GM21367 (cell line): ENCODE measurements around the gene IFT88.

Experiments used
- ATAC-seq: cut with Tn5 transposase; IDR thresholded peaks from one replicate; pipeline ENCODE4 v1.9.1; 2021; ENCODE audit not compliant: unreplicated experiment

IFT88 gene

DNA sequence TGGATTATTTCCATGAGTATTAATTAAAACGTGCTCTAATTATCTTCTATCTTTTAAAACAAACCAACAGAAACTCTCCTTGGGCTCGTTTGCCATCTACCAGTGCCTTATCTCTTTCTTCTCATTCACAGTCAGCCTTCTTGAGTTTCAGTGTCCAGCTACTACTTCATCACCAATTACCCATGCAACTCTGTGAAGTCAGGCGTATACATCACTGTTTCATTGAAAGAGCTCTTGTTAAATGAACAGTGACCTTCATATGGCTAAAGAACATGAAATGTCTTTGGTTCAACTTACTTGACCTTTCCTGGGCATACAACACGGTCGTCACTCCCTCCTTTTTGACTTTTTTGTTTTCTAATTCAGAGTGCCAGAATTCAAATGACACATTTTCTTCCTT, 5.2 kb upstream of the IFT88 start:
- no peak for ATAC-seq

DNA sequence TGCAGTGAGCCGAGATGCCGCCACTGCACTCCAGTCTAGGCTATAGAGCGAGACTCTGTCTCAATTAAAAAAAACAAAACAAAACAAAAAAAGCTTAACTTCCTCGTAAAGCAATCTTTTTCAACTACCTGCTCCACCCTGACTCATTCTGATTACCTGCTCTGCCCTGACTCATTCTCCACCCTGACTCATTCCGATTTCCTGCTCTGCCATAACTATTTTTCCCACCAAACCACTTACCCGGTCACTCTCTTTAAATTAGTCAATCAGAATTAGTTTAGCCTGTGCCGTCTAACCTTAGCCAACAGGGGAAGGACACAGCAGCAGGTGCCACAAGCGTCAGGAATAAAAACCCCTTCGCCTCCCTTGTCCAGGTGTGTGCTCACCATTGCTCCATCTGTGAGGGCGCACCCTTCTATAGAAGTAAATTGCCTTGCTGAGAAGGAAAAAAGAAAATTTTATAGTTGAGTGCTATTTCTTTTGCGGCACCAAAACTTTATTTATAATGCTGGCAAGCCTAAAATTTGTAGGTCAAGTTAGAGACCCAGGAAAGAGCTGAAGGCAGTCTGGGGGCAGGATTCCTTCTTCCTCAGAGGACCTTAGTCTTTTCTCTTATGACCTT, 1.7 kb upstream of the IFT88 start:
- no peak for ATAC-seq

DNA sequence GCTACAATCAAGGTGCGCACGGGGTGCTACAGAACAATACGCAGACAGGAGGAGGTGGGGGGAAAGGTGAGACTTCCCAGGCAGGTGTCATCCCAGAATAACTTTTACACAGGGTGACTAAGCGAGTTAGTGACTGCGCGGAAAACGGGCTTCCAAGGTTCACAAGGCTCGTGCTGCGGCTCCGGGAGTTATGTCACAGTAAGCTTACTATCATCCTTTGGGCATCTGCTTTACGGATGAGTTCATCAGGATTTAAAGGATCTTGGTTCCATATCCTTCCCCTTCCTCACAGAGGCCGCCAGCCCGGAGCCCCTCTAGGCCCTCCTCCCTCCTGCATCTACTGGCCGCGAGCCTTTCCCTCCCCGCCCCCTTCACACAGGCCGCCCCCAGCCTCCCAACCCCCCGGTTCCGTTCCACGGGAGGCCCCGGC, 474 bp upstream of the IFT88 start:
- ATAC-seq, result peak; percentile 33

DNA sequence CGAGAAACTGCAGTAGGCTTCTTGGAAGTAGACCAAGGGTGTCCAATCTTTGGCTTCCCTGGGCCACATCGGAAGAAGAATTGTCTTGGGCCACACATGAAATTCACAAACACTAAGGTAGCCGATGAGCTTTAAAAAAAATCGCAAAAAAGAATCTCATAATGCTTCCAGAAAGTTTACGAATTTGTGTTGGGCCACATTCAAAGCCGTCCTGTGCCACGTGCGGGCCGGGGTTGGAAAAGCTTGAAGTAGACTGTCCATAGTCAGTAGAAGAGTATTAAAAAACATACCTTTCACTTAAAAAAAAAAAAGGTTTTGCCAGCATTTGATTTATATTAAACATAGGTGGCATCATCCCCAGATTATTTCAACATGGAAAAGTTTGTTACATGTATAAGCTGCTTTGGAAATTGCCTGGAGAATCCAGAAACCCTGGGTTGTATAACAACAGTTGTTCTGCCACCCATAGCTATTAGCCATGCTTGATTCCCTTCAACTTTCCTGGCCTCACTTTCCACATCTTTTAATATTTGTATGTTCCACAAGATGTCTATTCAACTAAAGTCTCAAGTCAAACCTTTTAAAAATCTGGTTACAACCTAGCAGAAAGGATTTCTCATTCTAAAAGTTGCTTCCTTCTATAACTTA, 1.0 kb downstream of the IFT88 start:
- ATAC-seq, result no peak

DNA sequence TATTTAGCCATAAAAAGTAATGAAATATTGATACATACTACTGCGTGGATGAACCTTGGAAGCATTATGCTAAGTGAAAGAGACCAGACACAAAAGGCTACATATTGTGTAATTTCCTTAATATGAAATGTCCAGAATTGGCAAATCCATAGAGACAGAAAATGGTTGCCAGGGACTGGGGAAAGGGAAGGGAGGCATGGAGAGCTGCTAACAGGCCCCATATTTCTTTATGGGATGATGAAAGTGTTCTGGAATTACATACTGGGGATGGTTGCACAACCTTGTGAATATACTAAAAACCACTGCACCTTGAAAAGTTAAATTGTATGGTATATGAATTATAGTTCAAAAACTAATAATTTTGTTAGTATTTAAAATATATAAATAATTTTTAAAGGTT, 3.6 kb downstream of the IFT88 start:
- no peak for ATAC-seq

DNA sequence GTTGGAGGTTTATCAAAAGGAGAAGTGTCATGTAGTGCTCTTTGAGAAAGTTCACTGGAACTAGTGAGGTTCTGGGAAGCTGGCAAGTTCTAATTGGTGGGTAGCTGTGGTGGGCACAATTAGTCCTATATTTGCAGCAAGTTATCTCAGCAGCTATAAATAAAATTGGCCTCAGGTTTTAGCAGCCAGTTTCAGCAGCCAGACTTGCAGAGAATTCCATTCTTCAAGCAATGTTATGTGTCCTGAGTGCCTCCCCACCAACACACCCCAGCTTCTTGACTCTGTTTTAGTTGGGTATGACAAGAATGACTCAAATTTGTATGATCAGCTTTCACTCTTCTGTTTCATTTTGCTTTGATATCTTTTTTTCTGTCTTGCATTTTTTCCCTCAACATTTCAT, 4.7 kb downstream of the IFT88 start:
- no peak for ATAC-seq

DNA sequence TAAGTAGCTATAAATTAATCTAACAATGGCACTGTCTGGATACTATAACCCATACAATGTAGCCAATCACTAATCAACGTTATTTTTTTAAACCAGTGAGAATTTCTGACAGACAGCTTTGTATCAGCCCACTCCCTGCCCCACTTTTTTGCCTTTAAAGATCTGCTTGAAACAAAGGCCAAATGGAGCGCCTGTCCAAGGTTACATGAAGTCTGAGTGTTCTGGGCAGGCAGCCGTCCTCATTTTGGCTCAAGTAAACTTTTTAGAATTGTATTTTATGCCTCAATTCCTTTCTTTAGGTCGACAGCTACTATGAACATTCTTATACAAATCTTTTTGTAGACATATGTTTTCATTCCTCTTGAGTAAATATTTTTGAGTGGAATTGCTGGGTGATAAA, 6.2 kb downstream of the IFT88 start:
- ATAC-seq, result no peak

DNA sequence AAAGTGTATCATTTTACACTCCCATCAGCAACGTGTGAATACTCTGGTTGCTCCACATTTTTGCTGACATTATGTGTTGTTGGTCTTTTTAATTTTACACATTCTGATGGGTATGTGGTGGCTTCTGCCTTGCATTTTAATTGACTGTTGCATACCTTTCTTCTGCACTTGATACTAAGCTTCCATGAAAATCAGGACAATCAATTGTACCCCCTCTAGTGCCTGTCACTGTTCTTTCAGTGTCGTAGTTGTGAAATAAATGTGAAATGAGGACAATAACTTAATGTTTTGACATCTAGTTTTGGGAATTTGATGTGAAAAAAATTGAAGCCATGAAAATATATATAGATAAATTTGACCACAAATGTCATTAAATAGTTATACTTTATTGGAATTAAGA, 6.7 kb downstream of the IFT88 start:
- no peak for ATAC-seq

DNA sequence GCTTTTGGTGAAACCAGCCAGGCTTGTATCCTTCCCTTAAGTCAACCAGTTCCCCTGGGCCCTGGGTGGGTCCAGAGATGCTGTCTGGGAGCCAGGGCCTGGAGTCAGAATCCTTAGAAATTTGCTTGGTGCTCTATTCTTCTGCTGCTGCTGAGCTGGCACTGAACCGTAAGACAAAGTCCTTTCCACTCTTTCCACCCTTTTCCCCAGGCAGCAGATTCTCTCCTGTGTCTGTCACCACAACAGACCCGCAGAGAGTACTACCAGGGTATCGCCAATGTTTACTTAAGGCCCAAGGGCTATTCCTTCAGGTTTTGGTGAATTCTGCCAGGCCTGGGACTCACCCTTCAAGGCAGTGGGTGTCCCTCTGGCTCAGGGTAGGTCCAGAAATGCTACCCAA, 12.2 kb downstream of the IFT88 start:
- no peak for ATAC-seq

DNA sequence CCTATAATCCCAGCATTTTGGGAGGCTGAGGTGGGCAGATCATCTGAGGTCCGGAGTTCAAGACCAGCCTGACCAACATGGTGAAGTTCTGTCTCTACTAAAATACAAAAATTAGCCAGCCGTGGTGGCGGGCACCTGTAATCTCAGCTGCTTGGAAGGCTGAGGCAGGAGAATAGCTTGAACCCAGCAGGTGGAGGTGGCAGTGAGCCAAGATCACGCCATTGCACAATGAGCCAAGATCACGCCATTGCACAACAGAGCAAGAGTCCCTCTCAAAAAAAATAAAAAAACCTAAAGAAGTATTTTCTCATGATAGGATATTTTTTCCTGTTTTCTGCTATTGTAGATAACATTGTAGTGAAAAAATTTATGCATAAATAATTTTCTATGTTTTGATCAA, 13.3 kb downstream of the IFT88 start:
- no peak for ATAC-seq

DNA sequence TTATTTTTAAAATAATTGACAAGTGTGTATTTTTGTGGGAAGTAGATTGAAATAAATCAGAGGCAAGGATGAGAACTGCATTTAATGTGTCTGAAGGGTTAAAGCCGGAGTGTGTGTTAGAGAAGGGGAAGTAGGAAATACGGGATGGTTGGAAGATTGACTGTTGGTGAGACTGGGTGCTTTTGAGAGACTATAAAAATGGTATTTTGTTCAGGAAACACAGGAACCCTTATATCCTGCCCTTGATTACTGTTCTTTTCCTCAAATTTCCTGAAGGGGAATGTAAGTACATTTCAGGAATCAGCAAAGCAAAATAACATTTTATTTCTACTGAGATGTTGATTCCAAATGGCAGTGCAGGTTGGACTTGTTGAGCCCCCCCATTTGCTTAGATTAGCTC, 15.1 kb downstream of the IFT88 start:
- no peak for ATAC-seq

DNA sequence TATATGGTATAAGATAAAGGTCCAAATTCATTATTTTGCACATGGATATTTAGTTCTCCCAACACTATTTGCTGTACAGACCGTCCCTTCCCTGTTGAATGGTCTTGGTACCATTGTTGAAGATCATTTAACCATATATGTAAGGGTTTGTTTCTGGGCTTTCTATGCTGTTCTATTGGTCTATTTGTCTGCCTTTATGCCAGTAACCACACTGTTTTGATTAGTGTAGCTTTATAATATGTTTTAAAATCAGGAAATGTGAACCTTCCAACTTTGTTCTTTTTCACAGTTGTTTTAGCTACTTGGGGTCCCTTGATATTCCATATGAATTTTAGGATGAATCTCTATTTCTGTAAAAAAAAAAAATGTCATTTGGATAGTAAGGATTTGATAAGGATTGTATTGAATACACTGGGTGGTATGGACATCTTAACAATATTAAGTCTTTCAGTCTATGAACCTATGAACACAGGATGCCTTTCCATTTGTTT, 16.9 kb downstream of the IFT88 start:
- no peak for ATAC-seq

DNA sequence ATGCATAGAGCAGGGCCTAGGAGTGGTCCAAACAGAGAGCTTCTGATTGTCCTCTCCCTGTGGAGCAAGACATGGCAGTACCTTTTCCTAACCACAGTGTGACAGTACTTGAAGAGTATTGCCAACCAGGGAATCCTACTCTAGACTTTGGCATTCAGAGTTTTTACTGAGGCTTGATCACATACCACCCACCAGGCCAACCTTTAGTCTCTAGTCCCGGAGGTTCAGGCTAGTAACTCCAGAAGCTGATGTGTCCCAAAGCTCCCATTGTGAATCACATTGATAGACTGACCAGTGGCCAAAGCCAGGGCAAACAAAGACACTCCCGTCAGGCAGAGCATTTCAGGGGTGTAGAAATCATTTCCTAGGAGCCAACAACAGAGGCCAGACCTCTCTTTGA, 18.4 kb downstream of the IFT88 start:
- no peak for ATAC-seq

DNA sequence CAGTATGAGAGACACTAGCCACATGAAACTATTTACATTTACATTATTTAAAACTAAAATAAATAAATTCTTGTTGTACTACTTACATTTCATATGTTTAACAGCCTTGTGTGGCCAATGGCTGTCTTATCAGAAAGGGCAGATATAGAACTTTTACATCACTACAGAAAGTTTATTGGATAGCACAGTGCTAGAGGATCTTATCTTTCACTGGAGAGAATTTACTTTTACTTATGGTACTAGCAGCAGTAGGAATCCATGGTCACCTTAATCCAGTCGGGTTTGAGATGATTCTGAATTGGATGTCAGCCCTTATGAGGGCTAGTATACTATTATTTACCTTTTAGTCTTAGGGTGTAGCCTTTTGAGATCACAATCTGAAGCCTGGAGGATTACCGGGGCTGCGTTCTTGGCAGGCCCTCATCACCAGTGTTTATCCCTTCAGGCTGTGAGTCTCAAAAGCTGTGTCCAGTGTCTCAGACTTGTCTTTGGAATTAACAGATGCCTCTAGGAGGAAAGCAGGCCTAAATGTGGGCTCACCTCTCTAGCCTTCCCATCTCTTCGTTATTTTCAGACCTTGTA, 21.7 kb downstream of the IFT88 start:
- ATAC-seq, result no peak

DNA sequence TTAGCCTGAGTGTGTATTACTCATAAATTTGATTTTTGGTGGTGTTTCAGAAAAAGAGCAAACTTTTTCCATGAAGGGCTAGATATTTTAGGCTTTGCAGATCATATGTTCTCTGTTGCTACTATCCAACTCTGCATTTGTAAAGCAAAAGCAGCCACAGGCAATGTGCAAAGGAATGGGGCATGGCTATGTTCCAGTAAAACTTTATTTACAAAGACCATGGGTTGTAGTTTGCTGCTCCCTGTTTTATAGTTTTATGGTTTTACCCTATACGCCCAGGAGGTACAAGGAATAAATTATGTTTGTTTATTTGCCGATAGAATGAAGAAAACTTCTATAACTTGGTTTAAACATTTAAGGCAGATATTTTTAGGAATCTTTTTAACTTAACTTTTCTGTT, 23.6 kb downstream of the IFT88 start:
- no peak for ATAC-seq

DNA sequence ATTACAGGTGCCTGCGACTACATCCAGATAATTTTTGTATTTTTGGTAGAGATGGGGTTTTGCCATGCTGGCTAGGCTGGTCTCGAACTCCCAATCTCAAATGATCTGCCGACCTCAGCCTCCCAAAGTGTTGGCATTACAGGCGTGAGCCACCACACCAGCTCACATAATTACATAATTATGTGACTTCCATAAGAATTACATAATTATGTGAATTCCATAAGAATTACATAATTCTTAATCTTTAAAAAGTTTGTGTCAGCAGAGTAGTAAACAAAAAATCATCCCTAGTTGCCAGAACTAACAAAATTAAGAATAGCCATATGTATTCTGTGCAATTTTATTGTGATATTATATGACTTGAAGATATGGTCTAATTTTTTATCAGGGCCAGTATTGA, 25.6 kb downstream of the IFT88 start:
- ATAC-seq, result no peak

DNA sequence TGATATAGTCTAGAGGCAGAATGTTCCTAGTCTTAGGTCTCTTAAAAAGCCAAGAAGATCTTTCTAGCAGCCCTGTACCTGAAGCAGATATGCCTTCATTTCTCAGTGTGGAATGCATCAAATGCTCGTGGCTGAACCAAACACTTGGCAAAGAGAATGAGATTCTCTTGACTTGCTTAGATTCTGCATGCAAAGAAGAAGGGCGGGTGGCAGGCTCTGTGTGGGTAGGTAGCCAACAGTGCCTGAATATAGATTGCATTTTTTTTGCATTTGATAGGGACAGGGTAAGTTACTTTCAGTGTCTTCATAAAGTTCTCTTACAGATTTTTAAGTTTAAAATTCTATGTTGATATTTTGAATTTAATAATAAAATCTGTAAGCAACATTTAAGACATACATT, 27.3 kb downstream of the IFT88 start:
- ATAC-seq, result no peak

DNA sequence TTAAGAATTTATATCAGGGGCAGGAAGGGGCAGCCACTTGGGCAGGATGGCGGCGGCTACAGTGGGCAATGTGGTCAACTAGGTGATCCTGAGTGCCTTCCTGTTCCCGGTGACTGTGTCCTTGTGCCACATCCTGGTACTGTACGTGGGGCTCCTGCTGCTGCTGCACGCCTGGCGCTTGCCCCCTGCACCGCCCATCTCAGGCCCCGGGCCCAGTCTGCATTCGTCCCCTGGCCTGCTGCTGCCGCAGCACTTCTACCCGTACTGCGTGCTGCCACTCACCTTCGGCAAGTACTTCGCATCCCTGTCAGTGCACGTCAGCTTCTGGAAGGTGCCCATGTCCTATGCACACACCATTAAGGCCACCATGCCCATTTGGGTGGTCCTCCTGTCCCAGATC, 40.1 kb downstream of the IFT88 start:
- no peak for ATAC-seq

DNA sequence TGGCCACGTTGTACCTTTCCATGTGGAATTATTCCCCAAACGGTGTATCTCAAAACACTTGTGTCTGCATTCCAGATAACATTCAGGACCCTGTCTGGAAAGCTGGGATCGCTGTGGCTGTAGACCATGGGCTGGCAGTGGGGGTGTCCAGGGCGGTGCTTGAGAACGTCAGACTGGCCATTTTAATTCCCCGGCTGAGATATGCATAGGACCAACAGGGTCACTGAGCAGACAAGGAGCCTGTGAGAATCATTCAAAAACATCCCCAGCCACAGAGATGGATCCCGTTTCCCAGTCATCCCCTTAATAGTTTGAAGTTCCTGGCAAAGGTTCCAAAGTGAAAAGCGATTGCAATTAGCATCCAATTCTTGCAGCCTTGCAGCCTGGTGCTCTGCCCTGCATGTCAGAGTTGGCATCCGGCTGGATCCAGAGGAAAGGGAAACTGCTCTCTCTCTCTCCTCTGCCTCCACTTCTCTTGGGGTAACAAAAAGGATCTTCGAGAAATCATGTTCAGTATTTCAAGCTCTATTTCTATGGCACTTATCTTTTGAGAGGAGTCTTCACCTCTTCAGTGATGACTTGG, 41.6 kb downstream of the IFT88 start:
- ATAC-seq, result no peak

DNA sequence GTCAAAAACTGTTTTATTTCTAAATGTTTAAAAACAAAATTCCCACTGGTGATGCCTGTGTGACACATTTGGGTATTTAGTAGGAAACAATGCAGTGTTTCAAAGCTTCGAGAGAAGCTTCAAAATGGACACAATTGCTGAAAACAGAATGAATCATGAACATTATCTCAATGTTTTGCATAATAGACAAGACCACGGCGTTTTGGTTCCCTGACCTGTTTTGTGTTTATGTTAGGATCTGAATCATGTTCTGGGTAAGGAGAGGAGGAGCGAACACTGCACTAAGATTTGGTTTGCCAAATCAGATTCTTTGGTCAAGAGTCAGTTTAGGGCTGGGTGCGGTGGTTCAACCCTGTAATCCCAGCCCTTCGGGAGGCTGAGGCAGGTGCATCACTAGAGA, 42.2 kb downstream of the IFT88 start:
- ATAC-seq, result no peak

DNA sequence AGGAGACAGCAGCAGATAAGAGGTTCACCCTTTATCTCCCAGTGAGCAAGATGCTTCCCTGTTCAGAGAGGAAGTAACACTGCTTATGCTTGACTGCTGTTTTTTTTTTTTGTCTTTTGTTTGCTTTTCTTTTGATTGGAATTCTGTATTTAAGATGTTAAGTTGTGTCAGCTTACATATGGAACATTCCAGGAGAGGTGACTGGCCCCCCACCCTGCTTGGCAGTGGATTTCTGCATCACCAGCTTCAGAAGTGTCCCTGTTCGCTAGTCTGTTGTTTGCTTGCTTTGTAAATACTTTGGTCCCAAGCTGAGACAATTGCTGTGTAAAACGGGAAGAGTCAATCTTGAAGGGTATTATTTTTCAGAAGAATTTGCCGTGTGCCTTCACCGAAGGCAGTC, 43.0 kb downstream of the IFT88 start:
- ATAC-seq, result no peak

DNA sequence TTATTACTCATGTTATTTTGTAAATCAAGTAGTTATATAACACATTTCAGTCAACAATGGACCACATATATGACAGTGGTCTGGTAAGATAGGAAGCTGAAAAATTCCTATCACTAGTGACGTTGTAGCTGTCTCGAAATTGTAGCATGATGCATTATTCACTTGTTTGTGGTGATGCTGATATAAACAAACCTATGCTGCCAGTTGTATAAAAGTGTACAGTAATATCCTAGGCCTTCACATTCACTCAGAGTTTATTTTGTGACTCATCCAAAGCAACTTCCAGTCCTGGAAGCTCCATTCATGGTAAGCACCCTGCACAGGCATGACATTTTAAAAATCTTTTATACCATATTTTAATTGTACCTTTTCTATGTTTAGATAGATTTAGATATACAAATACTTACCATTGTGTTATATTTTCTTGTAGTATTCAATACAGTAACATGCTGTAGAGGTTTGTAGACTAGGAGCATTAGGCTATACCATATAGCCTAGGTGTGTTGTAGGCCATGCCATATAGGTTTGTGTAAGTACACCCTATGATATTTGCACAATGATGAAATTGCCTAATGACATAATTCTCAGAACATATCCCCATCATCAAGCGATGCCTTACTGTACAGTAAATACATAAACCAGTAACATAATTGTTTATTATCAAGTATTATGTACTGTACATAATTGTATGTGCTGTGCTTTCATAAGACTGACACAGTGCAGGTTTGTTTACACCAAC, 49.3 kb downstream of the IFT88 start:
- ATAC-seq, result no peak
